ENCODE results near the gene METTL13.

The METTL13 gene

DNA sequence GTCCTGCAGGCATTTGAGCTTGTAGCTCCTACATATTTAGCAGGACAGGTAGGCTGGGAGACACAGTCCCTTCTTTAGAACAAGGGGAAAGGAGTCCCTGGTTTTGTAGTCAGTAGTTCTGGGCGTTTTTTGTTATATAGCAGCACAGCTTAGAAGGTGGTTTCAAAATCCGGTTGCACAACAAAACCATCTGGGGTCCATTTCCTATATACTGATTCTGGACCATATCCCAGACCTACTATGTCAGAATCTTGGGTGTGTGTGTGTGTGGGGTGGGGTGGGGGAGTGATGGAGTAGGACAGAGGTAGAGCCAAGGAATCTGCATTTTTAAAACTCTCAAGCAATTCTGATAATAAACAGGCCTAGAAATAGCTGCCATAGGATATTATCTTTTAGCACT lies 21.6 kb downstream of the METTL13 start:
- Histone ChIP-seq H3F3A (ENCODE audit: insufficient read depth, low read length) (no peaks in the 10 kb centered on the region), H3K36me3 (ENCODE audit: insufficient read depth, low read length) (peaks cover 1% of the 10 kb centered on the region; the same call in 1 of the 2 replicates), H3K9ac (ENCODE audit: low read length) (no peak overlapping the region), H3K79me2 (ENCODE audit: insufficient read depth, low read length) (no peaks in the 10 kb centered on the region), H3K4me2 (ENCODE audit: low read length) (no peak overlapping the region), H3K27ac (ENCODE audit: low read depth, low read length, poor library complexity, severe bottlenecking) (no peak overlapping the region), H3K4me1 (ENCODE audit: insufficient read depth, low read length, severe bottlenecking) (peaks cover 23% of the 10 kb centered on the region), H3K9me3 (ENCODE audit: low read length) (no peaks in the 10 kb centered on the region), H2AFZ (ENCODE audit: low read length) (no peak overlapping the region), H3K4me3 (ENCODE audit: low read depth, low read length, poor library complexity, severe bottlenecking) (no peak overlapping the region), H4K20me1 (ENCODE audit: insufficient read depth, low read length) (no peaks in the 10 kb centered on the region), H3K9me2 (ENCODE audit: low read depth, low read length) (no peaks in the 10 kb centered on the region), H3K27me3 (ENCODE audit: insufficient read depth, low read length) (no peaks in the 10 kb centered on the region)
- TF ChIP-seq EZH2 (IDR thresholded peaks at IDR 0.05; ENCODE audit: borderline replicate concordance, low read length) = no peak
- TF ChIP-seq, protein P1, sequence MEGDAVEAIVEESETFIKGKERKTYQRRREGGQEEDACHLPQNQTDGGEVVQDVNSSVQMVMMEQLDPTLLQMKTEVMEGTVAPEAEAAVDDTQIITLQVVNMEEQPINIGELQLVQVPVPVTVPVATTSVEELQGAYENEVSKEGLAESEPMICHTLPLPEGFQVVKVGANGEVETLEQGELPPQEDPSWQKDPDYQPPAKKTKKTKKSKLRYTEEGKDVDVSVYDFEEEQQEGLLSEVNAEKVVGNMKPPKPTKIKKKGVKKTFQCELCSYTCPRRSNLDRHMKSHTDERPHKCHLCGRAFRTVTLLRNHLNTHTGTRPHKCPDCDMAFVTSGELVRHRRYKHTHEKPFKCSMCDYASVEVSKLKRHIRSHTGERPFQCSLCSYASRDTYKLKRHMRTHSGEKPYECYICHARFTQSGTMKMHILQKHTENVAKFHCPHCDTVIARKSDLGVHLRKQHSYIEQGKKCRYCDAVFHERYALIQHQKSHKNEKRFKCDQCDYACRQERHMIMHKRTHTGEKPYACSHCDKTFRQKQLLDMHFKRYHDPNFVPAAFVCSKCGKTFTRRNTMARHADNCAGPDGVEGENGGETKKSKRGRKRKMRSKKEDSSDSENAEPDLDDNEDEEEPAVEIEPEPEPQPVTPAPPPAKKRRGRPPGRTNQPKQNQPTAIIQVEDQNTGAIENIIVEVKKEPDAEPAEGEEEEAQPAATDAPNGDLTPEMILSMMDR (IDR thresholded peaks at IDR 0.05; ENCODE audit: low read length) = no peak

DNA sequence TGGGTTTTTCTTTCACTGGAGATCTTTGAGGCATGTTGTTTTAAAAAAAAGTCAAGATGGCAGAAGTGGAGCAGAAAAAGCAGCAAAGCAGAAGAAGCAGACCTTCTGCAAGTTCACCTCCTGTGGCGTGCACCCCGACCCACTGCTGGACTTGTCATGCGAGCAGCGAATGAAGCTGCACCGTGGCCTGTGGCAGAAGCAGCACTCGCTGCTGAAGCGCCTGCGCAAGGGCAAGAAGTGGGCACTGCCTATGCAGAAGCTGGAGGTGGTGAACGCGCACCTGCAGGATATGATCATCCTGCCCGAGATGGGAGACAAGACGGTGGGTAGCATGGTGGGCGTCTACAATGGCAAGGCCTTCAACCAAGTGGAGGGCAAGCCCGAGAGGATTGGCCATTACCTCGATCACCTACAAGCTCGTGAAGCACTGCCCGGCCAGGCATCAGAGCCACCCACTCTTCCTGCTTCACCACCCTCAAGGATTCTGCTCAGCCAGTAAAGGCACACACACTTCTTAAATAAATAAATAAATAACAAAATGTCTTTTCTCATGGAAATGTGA lies 22.1 kb downstream of the METTL13 start:
- Histone ChIP-seq H3K4me3 (ENCODE audit: low read depth, low read length, poor library complexity, severe bottlenecking) (no peak overlapping the region), H3K4me2 (ENCODE audit: low read length) (no peak overlapping the region), H3K9me3 (ENCODE audit: low read length) (no peaks in the 10 kb centered on the region), H2AFZ (ENCODE audit: low read length) (no peak overlapping the region), H3K4me1 (ENCODE audit: insufficient read depth, low read length, severe bottlenecking) (peaks cover 23% of the 10 kb centered on the region), H3K9ac (ENCODE audit: low read length) (no peak overlapping the region), H3K27ac (ENCODE audit: low read depth, low read length, poor library complexity, severe bottlenecking) (no peak overlapping the region), H4K20me1 (ENCODE audit: insufficient read depth, low read length) (no peaks in the 10 kb centered on the region), H3K79me2 (ENCODE audit: insufficient read depth, low read length) (no peaks in the 10 kb centered on the region), H3K36me3 (ENCODE audit: insufficient read depth, low read length) (no peaks in the 10 kb centered on the region), H3K27me3 (ENCODE audit: insufficient read depth, low read length) (no peaks in the 10 kb centered on the region), H3K9me2 (ENCODE audit: low read depth, low read length) (no peaks in the 10 kb centered on the region), H3F3A (ENCODE audit: insufficient read depth, low read length) (no peaks in the 10 kb centered on the region)
- TF ChIP-seq, protein P1 (IDR thresholded peaks at IDR 0.05; ENCODE audit: low read length) = no peak
- no peak for TF ChIP-seq EZH2 (IDR thresholded peaks at IDR 0.05; ENCODE audit: borderline replicate concordance, low read length)

DNA sequence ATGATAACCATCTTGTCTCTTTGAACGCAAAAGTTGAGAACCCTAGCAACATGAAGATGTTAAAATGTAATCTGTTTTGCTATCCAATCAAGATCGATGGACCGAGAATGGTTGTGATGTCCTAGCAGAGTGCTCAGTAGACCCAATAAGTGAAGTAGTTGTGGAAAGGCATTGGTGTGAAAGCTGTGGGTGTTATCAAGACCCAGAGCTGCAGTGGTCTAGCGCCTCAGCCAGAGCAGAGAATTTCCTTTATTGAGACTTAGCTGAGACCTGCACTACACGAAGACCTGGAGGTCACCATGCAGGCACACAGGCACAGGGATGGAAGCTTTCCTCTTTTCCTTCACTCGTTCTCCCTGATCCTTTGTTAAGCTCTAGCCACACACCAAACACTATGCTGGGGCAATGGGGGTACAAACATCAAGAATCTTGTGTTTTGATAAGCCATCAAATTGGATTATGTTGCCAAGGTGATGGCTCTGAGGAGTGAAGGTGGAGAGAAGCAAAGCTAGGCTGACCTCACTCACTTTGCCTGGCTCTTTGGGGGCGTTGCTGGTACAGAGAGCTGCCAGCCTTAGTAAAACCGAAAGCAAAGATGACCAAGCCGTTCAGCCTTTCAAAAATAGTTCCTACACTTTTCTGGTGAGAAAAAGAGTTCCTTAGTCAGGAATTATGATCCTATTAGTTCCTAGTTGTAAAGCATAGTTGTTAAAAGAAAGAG lies 24.1 kb downstream of the METTL13 start:
- Histone ChIP-seq H3K9me2 (ENCODE audit: low read depth, low read length) (no peaks in the 10 kb centered on the region), H3F3A (ENCODE audit: insufficient read depth, low read length) (no peaks in the 10 kb centered on the region), H3K27me3 (ENCODE audit: insufficient read depth, low read length) (no peaks in the 10 kb centered on the region), H3K36me3 (ENCODE audit: insufficient read depth, low read length) (no peaks in the 10 kb centered on the region), H3K4me2 (ENCODE audit: low read length) (peak overlapping the region; percentile 31; the same call in 1 of the 2 replicates), H3K79me2 (ENCODE audit: insufficient read depth, low read length) (no peaks in the 10 kb centered on the region), H4K20me1 (ENCODE audit: insufficient read depth, low read length) (no peaks in the 10 kb centered on the region), H3K27ac (ENCODE audit: low read depth, low read length, poor library complexity, severe bottlenecking) (no peak overlapping the region), H3K4me1 (ENCODE audit: insufficient read depth, low read length, severe bottlenecking) (peaks cover 23% of the 10 kb centered on the region), H2AFZ (ENCODE audit: low read length) (peak overlapping the region; percentile 67; the same call in 1 of the 2 replicates), H3K9me3 (ENCODE audit: low read length) (no peaks in the 10 kb centered on the region), H3K4me3 (ENCODE audit: low read depth, low read length, poor library complexity, severe bottlenecking) (no peak overlapping the region), H3K9ac (ENCODE audit: low read length) (no peak overlapping the region)
- TF ChIP-seq, protein P1 (IDR thresholded peaks at IDR 0.05; ENCODE audit: low read length) = no peak
- no peak for TF ChIP-seq EZH2 (IDR thresholded peaks at IDR 0.05; ENCODE audit: borderline replicate concordance, low read length)

Measured in OCI-LY1 (cell line).